Peyer's patch (tissue), 4 donors: Measurements from ENCODE around the gene OPCML.

Experiments used
- CTCF ChIP-seq, 6 experiments: fragments of 450-650 bp in 4 of 6; fragments of 200-600 bp in 2 of 6; sonication (generic) in 1 of 6; IDR thresholded peaks; one replicate each; pipeline ENCODE4 v1.5.1; 2017 to 2019; ENCODE audit warnings: antibody characterized with exemption in 6 of 6, mild to moderate bottlenecking in 3 of 6, moderate library complexity in 1 of 6
- POLR2A ChIP-seq, 2 donors: fragments of 450-650 bp; IDR thresholded peaks; one replicate each; pipeline ENCODE4 v1.5.1; 2017; ENCODE audit warnings: antibody characterized with exemption in 2 of 2, mild to moderate bottlenecking in 2 of 2, moderate library complexity in 2 of 2

- TF ChIP-seq CTCF (IDR thresholded peaks at IDR 0.05) (no peak), POLR2A (IDR thresholded peaks at IDR 0.05) (no peak)
Measured at GRCh38 chr11:132848336-132848735, 684.0 kb downstream of the OPCML start.
